Activated CD4-positive, alpha-beta T cell treated with anti-CD3 and anti-CD28 coated beads, Interleukin-2, amount 10 ng/mL, durations not matched to agents 7 days and 5 days (primary cell): ENCODE data around the gene RNF144A. TPM values are rescaled to one million over a fixed set of nuclear protein-coding genes. Genes with fewer than 3 reads are reported as not detected.

ENCODE experiments used
- CTCF ChIA-PET: fragments of 350-600 bp; sonication (Branson Sonifier 250); formaldehyde crosslinking; loops from one replicate; lab custom pipeline; 2021; ENCODE audit warnings: antibody characterized with exemption; lab: Charles Lee
- POLR2A ChIA-PET: fragments of 350-600 bp; sonication (Branson Sonifier 250); formaldehyde crosslinking; loops from one replicate; lab custom pipeline; 2021; ENCODE audit warnings: antibody characterized with exemption; lab: Charles Lee
- DNase-seq: peaks from one replicate; pipeline ENCODE4 v3.0.0-alpha.2; 2020
- H3K27ac Mint-ChIP-seq: one replicate; pipeline ENCODE4 v1.8.0; 2021; ENCODE audit warnings: mild to moderate bottlenecking, moderate library complexity, mixed read lengths
- H3K27me3 Mint-ChIP-seq: one replicate; pipeline ENCODE4 v1.8.0; 2021; ENCODE audit warnings: mixed read lengths
- H3K36me3 Mint-ChIP-seq: one replicate; pipeline ENCODE4 v1.8.0; 2021; ENCODE audit warnings: low read depth, mixed read lengths
- H3K4me1 Mint-ChIP-seq: one replicate; pipeline ENCODE4 v1.8.0; 2021; ENCODE audit warnings: mixed read lengths
- H3K4me3 Mint-ChIP-seq: one replicate; pipeline ENCODE4 v1.8.0; 2021; ENCODE audit warnings: mild to moderate bottlenecking, moderate library complexity, mixed read lengths
- H3K9me3 Mint-ChIP-seq: one replicate; pipeline ENCODE4 v1.8.0; 2021; ENCODE audit warnings: mixed read lengths
- total RNA-seq, 2 experiments: library from RNA; stranded (reverse); gene quantifications; one replicate each; pipeline ENCODE4 v1.2.3, GENCODE V29; 2021

RNF144A gene
- total RNA-seq, 2 experiments from 2014 or later: 89.6 to 101 TPM

GRCh38 chr2:7041421-7041820, 124.2 kb downstream of the RNF144A start:
- peaks cover 18% of the 10 kb centered on the region for H3K4me1 Mint-ChIP-seq
- DNase-seq: no peak
- POLR2A ChIA-PET: no interaction called here
- H3K36me3 Mint-ChIP-seq: peaks cover 67% of the 10 kb centered on the region
- H3K9me3 Mint-ChIP-seq: no peaks in the 10 kb centered on the region
- CTCF ChIA-PET: interaction anchor here (0.7 kb wide), 1 partner anchor 216 kb away, joined by 3 read pairs; no protein-coding TSS in a partner anchor
- no peaks in the 10 kb centered on the region for H3K27me3 Mint-ChIP-seq
- no peak overlapping the region for H3K27ac Mint-ChIP-seq
- H3K4me3 Mint-ChIP-seq: no peak overlapping the region

- Mint-ChIP-seq H3K9me3 (no peaks in the 10 kb centered on the region), H3K27me3 (no peaks in the 10 kb centered on the region), H3K36me3 (peaks cover 71% of the 10 kb centered on the region), H3K27ac (no peak overlapping the region), H3K4me1 (peaks cover 30% of the 10 kb centered on the region), H3K4me3 (no peak overlapping the region)
- ChIA-PET POLR2A (no interaction called here), CTCF (interaction anchor here (0.5 to 2.2 kb wide), 6 partner anchors 10 to 408 kb away, joined by 3 to 13 read pairs (median 3); no protein-coding TSS in a partner anchor)
- no peak for DNase-seq
Observed at GRCh38 chr2:7043690-7044089, 126.5 kb downstream of the RNF144A start.

DNA sequence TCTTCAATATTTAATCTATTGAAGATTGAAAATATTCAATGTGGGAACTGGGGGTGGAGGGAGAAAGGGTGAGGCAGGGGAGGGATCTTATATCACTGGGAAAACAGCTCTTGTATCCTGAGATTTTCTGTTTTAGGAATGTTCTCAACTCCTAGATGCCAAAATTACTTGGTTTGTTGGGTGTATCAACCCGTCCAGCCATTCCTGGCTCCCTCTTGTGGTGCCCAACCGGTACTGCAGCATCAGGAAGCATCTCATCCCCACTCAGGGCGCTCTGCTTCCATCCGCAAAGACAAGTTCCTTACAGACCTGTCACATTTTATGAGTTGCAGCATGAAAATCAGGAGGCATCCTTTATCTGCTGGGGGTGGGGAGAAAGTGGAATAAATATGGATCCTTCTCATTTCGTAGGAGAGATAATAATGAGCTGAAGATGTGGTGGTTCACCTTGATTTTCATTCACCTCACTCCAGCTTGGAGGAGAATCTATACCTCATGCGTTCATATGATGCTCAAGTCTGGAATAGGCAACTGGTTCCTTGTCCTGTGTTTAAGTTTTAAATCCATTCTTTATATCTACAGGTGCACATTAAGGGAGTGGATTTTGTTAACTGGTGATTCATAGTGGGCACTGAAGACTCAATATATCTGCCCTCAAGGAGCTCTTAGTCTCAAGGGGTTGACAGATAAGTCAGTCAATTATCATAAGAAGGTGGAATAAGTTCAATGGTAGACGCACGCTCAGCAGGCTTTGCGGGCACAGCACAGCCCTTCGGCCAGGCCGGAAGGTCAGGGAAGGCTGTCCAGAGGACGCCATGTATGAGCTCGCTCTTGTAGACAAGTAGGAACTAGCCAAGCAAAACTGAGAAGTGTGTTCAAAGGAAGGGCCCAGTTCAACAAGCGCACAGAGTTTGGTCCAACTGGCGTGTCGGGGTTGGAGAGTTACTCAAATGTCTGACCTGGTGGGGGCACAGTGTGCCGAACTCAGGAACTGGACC, 127.3 kb downstream of the RNF144A start:
- DNase-seq: peak; percentile 61
- ChIA-PET CTCF (interaction anchor here (0.5 to 2.2 kb wide), 14 partner anchors 9 to 407 kb away, joined by 3 to 13 read pairs (median 4); no protein-coding TSS in a partner anchor), POLR2A (no interaction called here)
- peaks cover 69% of the 10 kb centered on the region for H3K36me3 Mint-ChIP-seq
- peaks cover 30% of the 10 kb centered on the region for H3K4me1 Mint-ChIP-seq
- H3K4me3 Mint-ChIP-seq: no peak overlapping the region
- no peaks in the 10 kb centered on the region for H3K9me3 Mint-ChIP-seq
- no peaks in the 10 kb centered on the region for H3K27me3 Mint-ChIP-seq
- no peak overlapping the region for H3K27ac Mint-ChIP-seq

DNA sequence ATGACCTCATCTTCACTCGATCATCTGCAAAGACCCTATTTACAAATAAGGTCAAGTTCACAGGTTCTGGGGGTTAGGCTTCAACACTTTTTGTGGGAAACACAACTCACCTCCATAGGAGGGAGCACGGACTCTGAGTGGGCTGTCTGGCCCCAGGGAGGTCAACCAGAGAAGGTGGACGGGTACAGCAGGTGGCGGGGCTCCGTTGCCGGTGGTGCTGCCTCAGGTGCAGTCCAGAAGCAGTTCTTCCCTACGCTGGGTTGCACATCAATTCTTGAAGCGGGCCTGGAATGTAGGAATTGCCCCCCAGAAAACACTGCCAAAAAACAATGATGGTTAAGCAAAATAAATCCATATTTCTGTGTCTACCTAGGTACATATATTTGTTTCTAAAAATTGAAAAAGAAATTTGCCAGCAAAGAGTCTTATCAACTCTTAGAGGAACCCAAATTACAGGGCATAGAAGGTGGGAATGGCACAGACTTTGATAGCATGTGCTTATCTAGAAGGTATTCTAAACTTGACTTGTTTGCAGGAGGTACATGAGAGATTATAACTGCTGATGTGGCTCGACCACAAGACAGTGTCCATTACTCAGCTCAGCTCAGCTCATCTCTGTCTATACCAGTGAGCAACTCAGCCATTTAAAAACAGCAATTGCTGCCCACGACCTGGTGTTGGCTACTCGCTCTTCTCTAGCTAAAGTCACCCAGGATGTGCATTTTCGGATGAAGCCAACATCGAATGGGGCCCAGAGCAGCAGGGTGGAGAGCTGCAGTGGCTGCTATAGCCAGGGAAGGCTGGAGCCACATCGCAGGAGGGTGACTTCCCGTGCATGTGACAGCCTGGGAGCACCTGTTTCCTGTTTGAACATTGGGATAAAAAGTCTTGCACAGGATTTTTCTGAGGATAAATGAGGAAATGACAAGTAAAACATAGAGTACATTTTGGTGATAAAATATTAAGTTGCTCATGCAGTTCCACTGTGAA, 128.7 kb downstream of the RNF144A start:
- ChIA-PET POLR2A (no interaction called here), CTCF (interaction anchor here (0.9 to 1.3 kb wide), 4 partner anchors 9 to 166 kb away, joined by 4 to 5 read pairs (median 4); no protein-coding TSS in a partner anchor)
- Mint-ChIP-seq H3K4me1 (peaks cover 30% of the 10 kb centered on the region), H3K4me3 (no peak overlapping the region), H3K27me3 (no peaks in the 10 kb centered on the region), H3K36me3 (peaks cover 70% of the 10 kb centered on the region), H3K9me3 (no peaks in the 10 kb centered on the region), H3K27ac (no peak overlapping the region)
- no peak for DNase-seq

GRCh38 chr2:7047661-7048060, 130.4 kb downstream of the RNF144A start:
- no peak overlapping the region for H3K4me3 Mint-ChIP-seq
- H3K4me1 Mint-ChIP-seq: peaks cover 30% of the 10 kb centered on the region
- peaks cover 63% of the 10 kb centered on the region for H3K36me3 Mint-ChIP-seq
- no peaks in the 10 kb centered on the region for H3K27me3 Mint-ChIP-seq
- no peak for DNase-seq
- CTCF ChIA-PET: no interaction called here
- POLR2A ChIA-PET: no interaction called here
- no peak overlapping the region for H3K27ac Mint-ChIP-seq
- H3K9me3 Mint-ChIP-seq: no peaks in the 10 kb centered on the region

GRCh38 chr2:7048762-7049294, 131.6 kb downstream of the RNF144A start:
- CTCF ChIA-PET: no interaction called here
- peaks cover 73% of the 10 kb centered on the region for H3K36me3 Mint-ChIP-seq

DNA sequence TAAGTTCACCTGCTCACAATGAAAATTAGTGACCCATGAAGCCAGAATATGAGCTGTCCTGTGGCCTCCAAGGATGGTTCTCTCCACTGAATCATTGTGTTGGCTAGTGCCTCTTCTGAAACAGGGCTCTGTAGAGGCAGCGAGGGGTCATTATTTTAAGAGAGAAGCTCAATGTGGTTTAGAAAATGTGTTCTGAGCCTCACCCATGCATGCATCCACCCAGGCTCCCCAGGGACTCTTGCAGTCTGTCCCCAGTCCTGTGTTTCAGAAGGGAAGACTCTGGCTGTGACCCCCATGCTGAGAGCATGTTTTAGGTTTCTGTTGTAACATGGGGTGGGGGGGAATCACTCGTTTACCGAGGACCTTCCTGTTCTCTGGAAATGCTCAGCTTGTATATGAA, 135.2 kb downstream of the RNF144A start:
- Mint-ChIP-seq H3K36me3 (peaks cover 42% of the 10 kb centered on the region), H3K4me1 (peaks cover 5% of the 10 kb centered on the region), H3K27ac (no peak overlapping the region), H3K9me3 (no peaks in the 10 kb centered on the region), H3K4me3 (no peak overlapping the region), H3K27me3 (no peaks in the 10 kb centered on the region)
- ChIA-PET POLR2A (interaction anchor here (0.7 kb wide), 1 partner anchor 190 kb away, joined by 3 read pairs; no protein-coding TSS in a partner anchor), CTCF (interaction anchor here (1.1 kb wide), 1 partner anchor 38 kb away, joined by 3 read pairs; no protein-coding TSS in a partner anchor)
- DNase-seq: no peak

More at GRCh38 chr2:7048762-7049294, 131.6 kb downstream of the RNF144A start:
- peaks cover 30% of the 10 kb centered on the region for H3K4me1 Mint-ChIP-seq
- no peaks in the 10 kb centered on the region for H3K27me3 Mint-ChIP-seq
- no peak overlapping the region for H3K4me3 Mint-ChIP-seq
- no peak for DNase-seq
- H3K27ac Mint-ChIP-seq: no peak overlapping the region
- no peaks in the 10 kb centered on the region for H3K9me3 Mint-ChIP-seq
- POLR2A ChIA-PET: no interaction called here

- DNase-seq: no peak
- Mint-ChIP-seq H3K36me3 (peaks cover 34% of the 10 kb centered on the region), H3K4me3 (no peak overlapping the region), H3K4me1 (peaks cover 4% of the 10 kb centered on the region), H3K27ac (no peak overlapping the region), H3K9me3 (no peaks in the 10 kb centered on the region), H3K27me3 (no peaks in the 10 kb centered on the region)
- ChIA-PET CTCF (interaction anchor here (1.5 to 2.1 kb wide), 2 partner anchors 9 to 16 kb away, joined by 4 to 6 read pairs; no protein-coding TSS in a partner anchor), POLR2A (no interaction called here)
Observed at GRCh38 chr2:7053650-7054265, 136.5 kb downstream of the RNF144A start.

DNA sequence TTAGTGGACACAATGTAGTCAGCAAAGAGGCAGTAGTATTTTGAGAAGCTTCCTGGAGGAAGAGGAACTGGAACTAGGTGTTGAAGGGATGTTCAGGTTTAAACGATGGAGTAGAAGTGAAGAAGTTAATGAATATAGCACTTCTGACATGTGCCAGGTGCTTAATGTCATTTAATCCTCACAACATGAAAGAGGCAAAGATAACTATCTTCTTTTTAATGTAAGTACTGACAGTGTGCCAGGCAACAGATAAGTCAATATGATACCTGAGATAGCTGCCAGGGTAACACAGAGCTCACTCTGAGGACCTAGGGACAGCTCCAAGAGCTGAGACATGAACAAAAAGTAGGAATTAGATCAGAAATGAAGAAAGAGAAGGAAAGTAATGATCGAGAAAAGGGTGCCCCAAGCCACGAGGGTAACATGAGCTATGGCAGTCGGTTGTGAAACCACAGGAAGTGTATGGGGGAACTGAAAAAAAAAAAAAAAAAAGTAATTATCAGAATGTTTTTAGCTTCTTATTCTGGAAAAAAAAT, 140.7 kb downstream of the RNF144A start:
- POLR2A ChIA-PET: interaction anchor here (0.6 to 0.9 kb wide), 2 partner anchors 16 to 1351 kb away, joined by 3 to 4 read pairs; no protein-coding TSS in a partner anchor
- H3K4me3 Mint-ChIP-seq: peak overlapping the region; percentile 36
- DNase-seq: peak; percentile 14

DNA sequence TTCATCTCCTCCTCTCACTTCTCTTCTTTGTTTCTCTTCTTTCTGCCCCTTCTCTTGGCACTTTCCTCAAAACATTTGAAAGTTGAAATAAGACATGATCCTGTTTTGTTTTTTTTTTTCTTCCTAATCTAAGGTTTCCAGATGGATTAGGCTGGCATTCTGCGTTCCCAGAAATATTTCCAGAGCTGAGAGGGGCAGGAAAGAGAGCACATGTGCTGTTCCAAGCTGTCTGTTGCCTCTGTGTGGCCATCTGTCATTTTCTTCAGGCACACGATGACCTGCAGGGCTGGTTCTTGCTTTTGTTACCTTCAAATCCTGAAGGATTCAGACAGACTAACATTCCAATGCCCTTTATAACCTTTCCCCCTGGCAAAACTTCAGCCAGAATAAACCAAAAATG, 142.9 kb downstream of the RNF144A start:
- Mint-ChIP-seq H3K4me3 (no peak overlapping the region), H3K27me3 (no peaks in the 10 kb centered on the region), H3K4me1 (peaks cover 21% of the 10 kb centered on the region), H3K9me3 (peaks cover 12% of the 10 kb centered on the region), H3K36me3 (peaks cover 55% of the 10 kb centered on the region), H3K27ac (peak overlapping the region; percentile 79)
- no peak for DNase-seq
- ChIA-PET CTCF (interaction anchor here (0.8 to 2.3 kb wide), 2 partner anchors 10 to 13 kb away, joined by 3 to 8 read pairs; no protein-coding TSS in a partner anchor), POLR2A (no interaction called here)

More for the DNA sequence above, 140.7 kb downstream of the RNF144A start:
- CTCF ChIA-PET: interaction anchor here (0.7 to 2.2 kb wide), 5 partner anchors 13 to 227 kb away, joined by 3 to 5 read pairs (median 4); no protein-coding TSS in a partner anchor
- peaks cover 21% of the 10 kb centered on the region for H3K4me1 Mint-ChIP-seq
- peak overlapping the region; percentile 82 for H3K27ac Mint-ChIP-seq
- H3K36me3 Mint-ChIP-seq: peaks cover 43% of the 10 kb centered on the region
- H3K9me3 Mint-ChIP-seq: peaks cover under 1% of the 10 kb centered on the region
- H3K27me3 Mint-ChIP-seq: no peaks in the 10 kb centered on the region
